Inferior parietal cortex (tissue), 1 donor: ENCODE measurements around the gene SKAP2.

ENCODE experiments used
- DNase-seq: peaks from one replicate; pipeline ENCODE4 v3.0.0-alpha.2; 2016; ENCODE audit errors: extremely low spot score

SKAP2 gene, protein sequence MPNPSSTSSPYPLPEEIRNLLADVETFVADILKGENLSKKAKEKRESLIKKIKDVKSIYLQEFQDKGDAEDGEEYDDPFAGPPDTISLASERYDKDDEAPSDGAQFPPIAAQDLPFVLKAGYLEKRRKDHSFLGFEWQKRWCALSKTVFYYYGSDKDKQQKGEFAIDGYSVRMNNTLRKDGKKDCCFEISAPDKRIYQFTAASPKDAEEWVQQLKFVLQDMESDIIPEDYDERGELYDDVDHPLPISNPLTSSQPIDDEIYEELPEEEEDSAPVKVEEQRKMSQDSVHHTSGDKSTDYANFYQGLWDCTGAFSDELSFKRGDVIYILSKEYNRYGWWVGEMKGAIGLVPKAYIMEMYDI

DNA sequence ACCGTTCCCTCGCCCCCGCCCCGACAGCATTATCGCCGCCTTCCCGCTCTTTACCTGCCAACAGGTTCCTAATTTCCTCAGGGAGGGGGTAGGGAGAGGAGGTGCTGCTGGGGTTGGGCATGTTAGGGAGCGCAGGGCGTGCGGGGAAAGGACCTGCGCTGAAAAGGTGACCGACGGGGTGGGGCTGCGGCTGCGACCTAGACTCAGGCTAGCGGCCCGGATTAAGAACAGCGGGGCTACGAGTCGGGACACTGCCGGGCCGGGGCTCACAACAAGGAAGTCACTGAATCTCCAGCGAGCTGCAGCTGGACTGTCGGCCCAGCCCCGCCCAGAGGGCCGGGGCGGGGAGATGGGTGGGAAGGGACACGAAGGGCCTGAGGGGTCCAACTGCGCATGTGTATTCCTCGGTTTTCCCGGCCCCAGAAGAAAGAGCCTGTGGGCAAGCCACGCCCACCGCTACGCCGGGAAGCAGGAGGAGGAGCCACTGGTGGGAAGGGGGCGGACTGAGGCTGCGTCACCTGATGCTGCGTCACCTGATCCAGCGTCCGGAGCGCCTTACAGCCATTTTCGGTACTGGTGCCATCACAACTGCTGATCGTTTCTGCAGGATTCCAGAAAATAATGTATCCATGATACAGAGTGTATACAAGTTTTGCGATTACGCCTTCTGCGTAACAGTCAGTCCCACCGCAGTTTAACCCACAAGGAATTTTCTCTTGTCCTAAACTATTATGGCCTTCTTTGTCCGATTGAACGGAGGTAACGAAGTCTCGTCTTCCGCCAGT lies at the start of gene SKAP2:
Gene SKAP2 (minus strand): TSS at position 282 of the 785 bp plus-strand sequence. CDS start 161 bp downstream, at position 121.
- DNase-seq, result peak; percentile 95

DNA sequence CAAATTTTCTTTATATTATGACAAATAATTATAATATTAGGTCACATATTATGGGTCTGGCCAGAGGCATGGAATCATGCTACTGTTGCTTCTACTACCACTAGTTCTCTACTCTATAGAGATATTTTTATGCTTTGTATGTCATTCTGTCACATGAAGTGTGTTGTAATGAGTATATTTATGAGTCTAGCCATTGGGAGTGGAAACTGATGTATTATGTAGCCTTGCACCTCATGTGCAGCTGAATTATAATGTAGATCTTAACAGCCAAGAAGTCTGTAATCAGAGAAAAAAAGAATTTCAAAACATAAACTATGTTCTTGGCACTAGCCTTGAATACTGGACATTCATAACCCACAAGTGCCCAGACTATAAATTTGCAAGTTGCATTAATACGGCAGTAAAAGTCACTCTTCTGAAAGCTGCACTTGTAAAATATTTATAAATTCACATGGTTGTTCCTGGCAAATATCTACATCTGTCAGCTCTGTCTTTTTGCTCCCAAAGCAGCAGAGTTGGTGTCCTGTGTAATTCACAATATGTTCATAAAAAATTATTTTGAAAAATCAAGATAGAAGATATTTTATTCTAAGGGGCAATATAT lies 48.6 kb upstream of the SKAP2 start:
- no peak for DNase-seq

GRCh38 chr7:26912338-26912737 lies 47.9 kb upstream of the SKAP2 start:
- DNase-seq, result no peak

GRCh38 chr7:26910221-26910620 lies 45.8 kb upstream of the SKAP2 start:
- DNase-seq, result no peak

DNA sequence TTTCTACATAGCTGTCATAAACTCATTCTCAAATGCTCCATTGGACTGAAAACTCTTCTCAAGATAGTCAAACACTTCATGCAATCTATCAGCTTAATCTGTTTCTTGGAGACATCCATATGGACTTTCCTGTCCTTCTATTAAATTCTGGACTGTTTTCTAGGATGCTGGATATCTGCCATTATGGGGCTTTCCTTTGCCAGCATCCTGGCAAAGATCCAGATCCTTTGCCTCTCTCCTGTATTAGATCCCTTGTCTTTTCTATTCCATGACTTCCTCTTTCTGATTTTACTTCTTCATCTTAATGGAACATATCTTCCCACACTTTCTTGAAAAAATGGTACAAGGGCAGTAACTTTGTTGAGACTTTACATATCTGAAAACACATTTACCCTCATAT lies 35.9 kb upstream of the SKAP2 start:
- DNase-seq, result no peak

GRCh38 chr7:26899519-26899918 lies 35.1 kb upstream of the SKAP2 start:
- no peak for DNase-seq

DNA sequence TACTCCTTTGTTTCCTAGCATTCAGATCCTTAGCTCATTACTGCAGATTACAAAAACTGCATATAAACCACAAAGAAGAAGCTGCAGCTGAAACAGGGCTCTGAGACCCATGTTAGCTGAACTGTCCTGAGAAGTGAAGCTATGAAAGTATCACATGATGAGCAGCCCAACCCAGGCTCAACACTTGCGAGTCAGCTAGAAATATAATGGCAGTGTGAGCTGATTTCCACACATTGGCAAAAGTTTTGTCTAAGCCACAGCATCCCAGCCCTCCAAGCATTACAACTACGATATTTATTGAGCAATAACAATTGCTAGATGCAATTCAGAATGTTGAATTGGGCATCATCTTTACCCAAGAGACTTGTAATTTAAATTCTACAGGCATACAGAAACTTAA lies 34.5 kb upstream of the SKAP2 start:
- no peak for DNase-seq

GRCh38 chr7:26897928-26898327 lies 33.5 kb upstream of the SKAP2 start:
- no peak for DNase-seq

DNA sequence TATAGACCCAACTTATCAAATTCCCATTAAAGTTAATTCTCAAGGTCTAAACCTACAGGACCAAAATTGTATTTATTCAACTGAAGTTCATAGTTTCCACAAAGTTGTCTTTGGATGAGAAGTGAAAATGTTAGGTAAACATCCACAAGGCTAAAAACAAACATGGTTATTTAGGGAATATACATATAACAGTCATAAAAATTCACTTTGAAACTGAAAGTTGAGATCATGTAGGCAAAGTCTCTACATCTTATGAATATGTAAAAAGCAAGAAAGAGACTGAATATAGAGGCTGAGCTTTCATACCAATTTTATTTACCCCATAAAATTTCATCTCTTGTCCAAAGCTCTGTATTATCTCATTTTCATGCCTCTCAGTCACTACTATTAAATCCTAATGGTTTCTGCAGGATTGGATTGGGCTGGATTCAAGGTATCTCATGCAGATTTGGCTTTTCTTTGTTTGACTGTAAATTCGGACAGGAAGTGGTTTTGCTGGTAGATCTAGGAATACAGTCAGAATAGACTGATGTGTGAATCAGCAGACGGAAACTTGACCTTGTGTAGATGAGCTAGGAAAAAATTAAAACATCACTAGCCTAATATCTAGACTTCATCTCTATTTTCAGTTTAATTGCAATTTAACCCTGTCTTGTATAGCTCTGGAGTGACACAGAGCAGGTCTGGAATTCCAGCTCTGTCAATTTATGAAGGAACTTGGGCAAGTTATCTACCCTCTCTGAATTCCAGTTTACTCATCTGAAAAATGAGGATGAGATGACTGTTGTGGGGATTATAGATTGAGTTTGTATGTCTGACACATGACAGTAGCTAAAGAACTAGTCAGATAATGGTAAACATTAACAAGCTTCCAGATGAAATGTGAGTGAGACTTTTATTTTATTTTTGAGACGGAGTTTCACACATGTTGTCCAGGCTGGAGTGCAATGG lies 27.3 kb upstream of the SKAP2 start:
- no peak for DNase-seq

DNA sequence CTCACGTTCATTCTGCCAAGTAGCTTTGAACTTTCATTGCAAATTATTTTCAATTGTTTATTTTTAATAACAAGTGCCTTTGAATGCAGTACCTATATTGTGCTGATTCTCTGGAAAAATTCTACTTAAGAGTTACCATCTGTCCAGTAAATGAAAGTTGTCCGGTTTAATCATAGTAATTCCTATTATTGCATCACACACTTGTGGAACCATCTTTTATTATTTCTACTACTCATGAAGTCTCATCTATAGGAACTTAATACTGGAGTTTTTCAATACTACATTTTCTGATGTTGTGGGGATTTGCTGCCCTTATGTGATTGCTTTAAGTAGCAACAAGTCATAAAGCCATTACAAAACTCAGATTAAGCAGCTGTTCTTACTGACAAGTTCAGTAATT lies 16.5 kb upstream of the SKAP2 start:
- DNase-seq, result no peak

- DNase-seq, result no peak
Measured at GRCh38 chr7:26879671-26880070, 15.3 kb upstream of the SKAP2 start.

- DNase-seq, result no peak
Measured at GRCh38 chr7:26868841-26869495, 4.6 kb upstream of the SKAP2 start.

DNA sequence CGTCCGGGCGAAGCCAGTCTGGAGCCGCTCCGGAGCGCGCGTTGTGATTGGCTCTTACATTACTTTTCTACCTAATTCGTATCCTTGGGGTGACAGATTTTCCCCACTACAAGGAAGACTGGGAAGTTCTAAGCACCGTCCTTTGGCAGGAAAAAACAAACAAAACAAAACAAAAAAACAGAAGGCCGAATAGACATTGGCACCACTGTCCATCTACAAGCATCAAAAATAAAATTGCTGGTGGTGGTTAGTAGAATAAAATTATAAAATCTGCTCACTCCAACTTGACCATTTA lies 651 bp upstream of the SKAP2 start:
- no peak for DNase-seq

DNA sequence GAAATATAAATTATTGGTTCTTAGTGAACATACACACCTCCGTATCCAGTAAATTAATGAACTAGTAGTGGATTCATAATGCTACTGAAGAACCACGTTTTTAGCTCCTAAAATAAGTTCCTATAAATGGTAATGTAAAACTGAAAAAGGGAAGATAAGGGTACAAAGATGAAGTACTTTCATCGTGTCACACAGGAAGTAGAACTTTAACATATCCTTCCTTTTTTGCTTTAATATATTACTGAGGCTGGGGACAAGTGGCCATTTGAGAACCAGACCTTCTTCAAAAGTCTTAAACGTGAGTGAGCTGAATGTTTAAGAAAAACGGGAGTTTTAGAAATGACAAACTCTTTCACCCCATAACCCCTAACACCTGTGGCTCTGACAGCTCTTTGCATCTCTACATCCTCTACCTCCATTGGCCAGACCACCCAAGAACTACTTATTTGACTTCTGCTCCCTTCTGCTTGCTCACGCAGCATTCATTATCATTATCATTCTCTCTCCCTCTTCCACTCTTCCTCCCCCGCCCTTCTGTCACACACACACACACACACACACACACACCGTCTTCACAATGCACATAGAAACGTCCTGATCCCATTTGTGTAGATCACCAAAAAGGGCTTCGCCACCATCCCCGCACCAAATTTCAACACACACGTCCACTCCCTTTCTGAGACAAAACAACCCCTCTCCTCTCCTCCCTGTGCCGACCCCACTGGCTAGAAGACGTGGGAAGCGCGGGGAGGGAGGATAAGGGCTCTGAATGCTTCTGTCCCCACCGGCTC lies 677 bp downstream of the SKAP2 start:
- DNase-seq, result no peak

DNA sequence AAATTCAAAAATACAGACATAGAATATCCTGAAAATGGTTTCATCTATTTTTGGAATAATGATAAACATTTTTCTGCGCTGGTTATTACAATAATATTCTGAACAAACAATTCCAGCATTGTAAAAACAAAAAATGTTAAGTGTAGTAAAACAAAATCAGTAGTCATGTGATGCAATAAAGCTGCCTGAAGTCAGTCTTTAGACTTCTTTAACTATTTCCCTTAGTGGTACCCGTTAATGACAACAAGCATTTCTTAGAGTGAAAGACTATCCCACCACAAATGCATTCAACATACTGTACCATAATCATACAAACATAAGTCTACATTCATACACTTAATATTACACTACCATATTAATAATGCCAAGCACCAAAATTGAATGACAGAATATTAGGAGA lies 1.6 kb downstream of the SKAP2 start:
- no peak for DNase-seq

GRCh38 chr7:26861050-26861449 lies 3.3 kb downstream of the SKAP2 start:
- no peak for DNase-seq

DNA sequence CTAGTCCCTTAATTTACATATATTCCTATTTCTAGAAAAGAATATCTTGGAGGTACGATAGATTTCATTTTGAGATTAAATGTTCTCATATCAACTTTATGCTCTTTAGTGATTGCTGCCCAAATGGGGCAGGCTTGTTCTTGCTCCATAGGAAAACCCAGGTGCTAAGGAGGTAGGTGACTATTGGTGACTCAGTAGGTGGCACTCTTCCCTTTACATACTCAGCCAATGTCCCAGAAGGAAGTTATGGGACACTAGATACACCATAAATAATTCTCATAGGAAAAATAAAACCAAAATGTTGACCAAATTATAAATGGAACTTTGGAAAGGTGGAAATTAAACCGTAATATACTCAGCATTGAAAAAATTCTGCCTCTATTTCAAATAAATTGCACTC lies 4.0 kb downstream of the SKAP2 start:
- DNase-seq, result no peak

DNA sequence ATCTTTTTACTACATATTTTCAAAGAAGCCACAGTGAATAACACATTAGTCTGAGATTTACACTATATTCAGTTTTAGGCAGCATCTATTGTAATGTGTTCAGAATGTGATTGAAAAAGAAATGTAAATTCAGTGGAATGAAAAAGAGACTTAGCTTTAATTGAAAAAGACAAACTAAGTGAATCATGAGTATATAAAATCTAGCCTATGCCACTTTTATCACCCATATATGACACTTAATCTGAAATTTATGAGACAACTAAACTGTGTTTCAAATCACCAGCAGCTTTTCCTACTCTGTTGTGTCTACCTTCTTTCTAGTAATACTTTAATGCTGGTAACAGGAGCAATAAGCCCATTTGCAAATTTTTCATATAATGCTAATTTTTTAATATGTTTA lies 4.7 kb downstream of the SKAP2 start:
- DNase-seq, result no peak

DNA sequence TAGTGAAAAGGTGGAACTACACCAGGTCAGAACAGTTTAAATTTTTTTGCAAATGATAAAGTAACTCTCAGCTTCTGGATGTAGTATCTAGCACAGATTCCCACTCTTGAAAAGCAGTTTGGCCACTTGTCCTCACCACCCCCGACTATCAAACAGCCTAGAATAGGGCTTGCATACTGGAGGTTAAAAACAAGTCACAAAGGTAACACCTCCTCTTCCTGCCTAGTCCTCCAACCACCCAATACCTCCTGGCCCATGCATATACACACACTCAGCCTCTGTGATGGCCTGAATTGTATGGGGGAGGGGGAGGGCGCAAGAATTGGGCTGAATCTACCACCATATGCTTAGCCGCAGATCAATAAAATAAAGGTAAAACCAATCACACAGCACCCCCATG lies 5.7 kb downstream of the SKAP2 start:
- DNase-seq, result no peak

DNA sequence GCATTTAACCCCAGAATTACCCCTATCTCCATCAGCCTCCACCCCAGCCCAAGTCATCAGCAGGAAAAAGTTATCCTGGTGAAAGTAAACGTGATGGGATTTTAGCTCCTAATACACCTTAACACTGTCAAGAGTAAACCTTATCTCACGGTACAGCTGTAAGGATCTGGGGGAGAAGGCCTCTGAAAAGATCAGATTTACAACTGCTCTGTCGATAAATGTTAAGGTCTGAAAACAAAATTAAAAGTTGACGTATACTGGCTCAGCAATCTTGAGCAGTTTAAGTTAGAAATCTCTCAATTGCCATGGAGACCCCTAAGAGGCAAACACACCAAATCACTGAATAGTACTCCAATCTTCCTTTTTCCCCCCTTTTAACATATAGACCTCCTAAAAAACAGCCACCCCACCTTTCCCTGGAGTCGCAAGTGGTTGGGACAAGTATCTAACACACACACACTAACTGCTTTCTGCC lies 6.1 kb downstream of the SKAP2 start:
- DNase-seq, result no peak
